ENCODE measurements around the gene CDAN1. TPM values are rescaled to one million over a fixed set of nuclear protein-coding genes. Genes with fewer than 3 reads are reported as not detected.

The CDAN1 gene
- total and polyA plus RNA-seq, 2 of the 8 experiments (the other 6 are each of a cell fraction or from before 2014, with no cell fraction given): 4.5 to 18.6 TPM

DNA sequence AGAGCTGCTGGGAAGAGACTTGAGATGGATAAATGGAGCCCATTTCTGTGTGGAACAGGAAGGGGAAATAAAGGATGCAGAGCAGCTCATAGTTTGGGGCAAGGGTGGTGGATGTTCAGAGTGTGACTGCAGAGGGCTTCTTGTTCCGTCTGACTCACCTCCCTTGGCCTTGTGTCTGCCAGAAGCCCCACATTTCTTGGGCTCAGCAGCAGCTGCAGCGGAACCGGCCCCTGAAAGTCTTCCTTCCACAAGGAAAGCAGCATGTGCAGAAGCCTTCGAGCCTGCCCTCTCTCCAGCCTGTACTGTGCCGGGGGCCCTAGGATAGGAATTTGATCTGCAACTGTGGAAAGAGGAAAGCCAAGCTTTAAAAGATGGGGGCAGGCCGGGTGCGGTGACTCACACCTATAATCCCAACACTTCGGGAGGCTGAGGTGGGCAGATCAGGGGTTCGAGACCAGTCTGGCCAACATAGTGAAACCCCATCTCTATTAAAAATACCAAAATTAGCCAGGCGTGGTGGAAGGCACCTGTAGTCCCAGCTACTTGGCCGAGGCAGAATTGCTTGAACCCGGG lies 11.5 kb downstream of the CDAN1 start (continued):
- TF ChIP-seq GTF2F1 (IDR thresholded peaks at IDR 0.05; ENCODE audit: borderline replicate concordance, low read depth, low read length) (no peak), ZNF274 (IDR thresholded peaks at IDR 0.05; ENCODE audit: borderline replicate concordance, extremely low read depth, low read length) (no peak)
